ENCODE measurements around the gene PAK5.

PAK5 gene

DNA sequence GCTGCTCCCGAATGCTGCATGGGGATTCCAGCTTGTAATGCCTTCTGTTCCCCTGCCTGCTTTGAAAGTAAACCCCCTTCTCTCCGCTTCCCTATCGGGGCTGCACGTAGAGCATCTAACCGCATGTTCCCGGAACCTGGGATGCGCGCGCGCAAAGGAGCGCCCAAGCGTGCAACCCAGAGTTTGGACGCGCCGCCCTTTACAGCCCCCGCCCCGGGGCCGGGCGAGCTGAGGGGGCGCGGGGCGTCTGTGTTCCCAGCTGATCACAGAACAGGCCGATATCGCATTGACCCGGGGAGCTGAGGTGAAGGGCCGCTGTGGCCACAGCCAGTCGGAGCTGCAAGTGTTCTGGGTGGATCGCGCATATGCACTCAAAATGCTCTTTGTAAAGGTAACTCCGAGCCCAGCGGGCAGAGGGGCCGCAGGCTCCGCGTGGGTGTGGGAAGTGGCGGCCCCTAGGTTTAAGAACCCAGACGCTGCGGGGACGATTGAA, 323.1 kb downstream of the PAK5 start:
- no peak for DNase-seq (ENCODE audit: insufficient read length, low spot score)
- no peak for FAIRE-seq
- TF ChIP-seq POLR2A (IDR thresholded peaks at IDR 0.05; ENCODE audit: low read depth, low read length), result no peak

GRCh38 chr20:9515214-9515585, 323.7 kb downstream of the PAK5 start:
- DNase-seq (ENCODE audit: insufficient read length, low spot score) (no peak), FAIRE-seq (no peak)
- no peak for TF ChIP-seq POLR2A (IDR thresholded peaks at IDR 0.05; ENCODE audit: low read depth, low read length)

GRCh38 chr20:9514461-9515213, 324.2 kb downstream of the PAK5 start, which contains the start of gene LAMP5:
Gene LAMP5 (plus strand): TSS chr20:9514590. CDS start chr20:9514853, 263 bp downstream.
- FAIRE-seq (no peak), DNase-seq (ENCODE audit: insufficient read length, low spot score) (no peak)
- no peak for TF ChIP-seq POLR2A (IDR thresholded peaks at IDR 0.05; ENCODE audit: low read depth, low read length)

GRCh38 chr20:9514072-9514460, 324.8 kb downstream of the PAK5 start:
- DNase-seq (ENCODE audit: insufficient read length, low spot score) (no peak), FAIRE-seq (no peak)
- no peak for TF ChIP-seq POLR2A (IDR thresholded peaks at IDR 0.05; ENCODE audit: low read depth, low read length)

GRCh38 chr20:9510911-9511310, 328.0 kb downstream of the PAK5 start:
- TF ChIP-seq POLR2A (IDR thresholded peaks at IDR 0.05; ENCODE audit: low read depth, low read length), result no peak
- DNase-seq (ENCODE audit: insufficient read length, low spot score) (no peak), FAIRE-seq (no peak)

DNA sequence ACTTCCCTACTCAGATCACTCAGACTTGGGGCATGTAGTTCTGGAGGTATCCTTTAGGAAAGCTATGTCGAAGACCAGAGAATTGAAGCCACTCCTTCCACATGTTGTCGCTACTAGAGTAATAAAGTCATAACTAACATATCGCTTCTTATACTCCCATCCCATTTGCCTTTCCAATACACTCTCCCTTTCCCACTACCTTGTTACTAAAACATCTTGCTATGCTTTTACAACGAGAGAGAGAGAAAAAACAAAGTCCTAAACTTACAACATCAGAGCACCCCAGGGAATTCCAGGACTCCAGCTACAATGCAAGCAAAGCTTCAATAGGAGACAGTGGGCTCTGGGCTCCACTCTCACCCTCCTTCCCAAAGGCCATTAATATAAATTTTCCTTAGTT, 329.6 kb downstream of the PAK5 start:
- no peak for FAIRE-seq
- no peak for DNase-seq (ENCODE audit: insufficient read length, low spot score)
- no peak for TF ChIP-seq POLR2A (IDR thresholded peaks at IDR 0.05; ENCODE audit: low read depth, low read length)

DNA sequence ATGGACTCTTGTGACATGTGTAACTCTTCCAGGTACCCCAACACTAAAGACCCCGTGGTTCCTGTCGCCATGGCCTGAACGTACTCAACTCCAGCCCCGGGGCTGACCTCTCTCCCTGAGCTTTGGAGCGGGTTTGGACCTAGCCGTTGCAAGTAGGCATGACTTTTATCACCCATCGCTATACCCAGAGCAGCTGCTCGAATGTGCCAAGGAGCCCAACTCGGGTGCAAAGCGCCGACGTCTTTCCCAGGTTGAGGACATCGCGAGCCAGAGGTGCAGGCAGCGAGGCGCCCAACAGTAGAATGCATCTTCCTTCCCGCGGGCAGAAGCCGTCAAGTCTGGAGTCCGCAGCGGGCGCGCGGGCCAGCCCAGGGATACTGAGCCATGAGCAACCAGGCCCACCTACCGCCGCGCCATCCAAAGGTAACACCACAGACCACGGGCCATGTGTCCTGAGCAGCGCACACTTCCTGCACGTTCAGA, 330.1 kb downstream of the PAK5 start:
- TF ChIP-seq POLR2A (IDR thresholded peaks at IDR 0.05; ENCODE audit: low read depth, low read length), result no peak
- FAIRE-seq (no peak), DNase-seq (ENCODE audit: insufficient read length, low spot score) (no peak)

- no peak for DNase-seq (ENCODE audit: insufficient read length, low spot score)
- no peak for FAIRE-seq
- no peak for TF ChIP-seq POLR2A (IDR thresholded peaks at IDR 0.05; ENCODE audit: low read depth, low read length)
Observed at GRCh38 chr20:9508240-9508661, 330.6 kb downstream of the PAK5 start.

DNA sequence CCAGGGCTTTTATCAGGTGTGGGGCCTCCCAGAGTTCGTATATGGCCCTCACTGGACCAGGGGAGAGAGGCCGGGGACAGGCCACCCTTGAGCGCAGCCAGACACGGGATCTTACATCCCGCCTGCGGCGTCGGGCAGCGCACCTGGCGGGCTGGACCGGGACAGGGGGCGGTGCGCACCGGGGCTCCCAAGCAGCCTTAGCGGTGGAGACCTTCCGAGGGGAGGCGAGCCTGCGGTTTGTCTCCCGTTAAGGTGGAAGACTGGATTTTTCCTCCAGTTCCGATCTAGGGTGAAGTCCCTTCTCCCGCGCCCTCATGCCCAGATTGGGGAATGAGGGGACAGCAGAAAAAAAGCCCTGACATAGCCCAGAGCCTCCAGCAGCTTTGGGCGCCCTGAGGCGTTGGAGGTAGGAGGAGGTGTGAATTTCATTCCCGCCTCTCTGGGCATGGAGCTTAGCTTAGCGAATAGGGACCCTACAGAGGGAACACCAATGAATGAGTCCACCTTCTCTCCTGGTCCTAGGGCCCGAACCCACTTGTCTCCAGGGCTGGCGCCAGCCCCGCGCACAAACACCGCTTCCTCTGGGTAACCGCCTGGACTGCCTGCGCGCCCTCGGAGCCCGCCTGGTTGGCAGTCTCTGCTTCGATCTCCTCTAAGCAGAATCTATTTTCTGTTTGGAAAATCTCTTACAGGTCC, 331.2 kb downstream of the PAK5 start:
- TF ChIP-seq POLR2A (IDR thresholded peaks at IDR 0.05; ENCODE audit: low read depth, low read length), result no peak
- DNase-seq (ENCODE audit: insufficient read length, low spot score), result no peak
- no peak for FAIRE-seq

- no peak for DNase-seq (ENCODE audit: insufficient read length, low spot score)
- no peak for TF ChIP-seq POLR2A (IDR thresholded peaks at IDR 0.05; ENCODE audit: low read depth, low read length)
- no peak for FAIRE-seq
Observed at GRCh38 chr20:9506964-9507369, 331.9 kb downstream of the PAK5 start.

DNA sequence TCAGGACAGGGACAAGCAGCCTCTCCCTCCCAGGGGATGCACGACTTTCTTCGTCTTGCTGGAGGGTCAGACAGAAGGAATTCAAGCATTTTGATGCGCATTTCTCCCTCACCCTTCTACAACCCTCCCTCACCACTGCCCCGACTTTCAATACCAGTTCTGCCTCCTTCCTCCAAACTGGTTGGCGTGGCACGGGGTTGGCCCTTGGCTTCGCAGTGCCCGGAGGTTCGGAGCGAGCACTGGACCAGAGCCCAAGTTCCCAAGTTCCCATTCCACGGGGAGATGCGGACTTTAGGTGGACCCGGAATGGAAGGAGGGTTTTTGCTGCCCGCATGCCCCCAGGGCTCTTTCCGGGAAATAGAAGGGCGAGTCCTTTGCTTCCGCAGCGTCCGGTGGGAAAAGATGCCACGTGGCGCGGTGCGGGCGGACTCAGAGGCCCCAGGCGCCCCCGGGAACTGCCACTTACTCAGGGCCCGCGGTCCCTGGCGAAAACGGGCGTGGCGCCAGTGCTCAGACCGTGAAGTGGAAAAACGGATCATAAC, 332.5 kb downstream of the PAK5 start:
- DNase-seq (ENCODE audit: insufficient read length, low spot score) (no peak), FAIRE-seq (no peak)
- TF ChIP-seq POLR2A (IDR thresholded peaks at IDR 0.05; ENCODE audit: low read depth, low read length), result no peak

- no peak for FAIRE-seq
- DNase-seq (ENCODE audit: insufficient read length, low spot score), result peak; percentile 30
Observed at GRCh38 chr20:9503526-9504245, 335.2 kb downstream of the PAK5 start.

DNA sequence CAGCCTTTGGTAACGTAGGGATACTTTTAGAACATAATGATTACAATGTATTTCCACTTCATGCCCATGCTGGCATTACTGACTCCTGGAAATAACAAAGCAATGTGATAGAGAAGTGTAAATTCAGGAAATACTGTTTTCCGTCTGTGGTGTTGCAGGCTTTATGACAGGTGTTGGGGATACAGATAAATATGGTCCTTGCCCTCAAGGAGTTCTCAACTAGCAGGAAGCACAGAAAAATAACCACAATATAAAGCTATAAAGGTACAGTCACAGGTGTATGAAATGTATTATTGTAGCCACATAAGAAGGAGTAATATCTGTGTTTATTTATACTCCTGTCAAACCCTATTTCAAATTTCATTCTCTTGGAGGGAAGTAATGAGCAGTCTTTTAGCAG, 337.4 kb downstream of the PAK5 start:
- FAIRE-seq (no peak), DNase-seq (ENCODE audit: insufficient read length, low spot score) (no peak)
- no peak for TF ChIP-seq POLR2A (IDR thresholded peaks at IDR 0.05; ENCODE audit: low read depth, low read length)

More at GRCh38 chr20:9503526-9504245, 335.2 kb downstream of the PAK5 start:
- no peak for TF ChIP-seq POLR2A (IDR thresholded peaks at IDR 0.05; ENCODE audit: low read depth, low read length)

DNA sequence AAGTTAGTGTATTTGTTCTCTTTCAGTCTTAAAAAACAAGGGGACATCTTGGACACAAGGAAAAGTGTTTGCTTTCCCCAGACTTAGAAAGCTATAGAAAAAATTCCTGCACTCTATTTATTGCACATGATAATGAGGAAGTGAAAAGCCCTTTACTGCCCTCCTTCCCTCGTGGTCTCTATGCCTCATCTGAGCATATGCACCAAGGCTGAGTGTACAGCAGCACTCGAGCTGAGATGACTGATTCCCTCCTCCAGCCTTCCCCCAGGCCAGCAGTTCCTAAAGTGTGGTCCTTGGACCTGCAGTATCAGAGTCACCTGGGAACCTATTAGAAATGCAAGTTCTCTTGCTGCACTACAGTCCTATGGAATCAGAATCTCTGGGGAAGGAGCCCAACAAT, 338.8 kb downstream of the PAK5 start:
- DNase-seq (ENCODE audit: insufficient read length, low spot score) (no peak), FAIRE-seq (no peak)
- TF ChIP-seq POLR2A (IDR thresholded peaks at IDR 0.05; ENCODE audit: low read depth, low read length), result no peak
